Common myeloid progenitor, CD34-positive (primary cell): Measurements from ENCODE around the gene TENM3.

Source experiments
- CTCF ChIA-PET: fragments of 350-600 bp; sonication (Branson Sonifier 250); formaldehyde crosslinking; loops from one replicate; lab custom pipeline; 2021; ENCODE audit warnings: antibody characterized with exemption; lab: Charles Lee
- POLR2A ChIA-PET: fragments of 350-600 bp; sonication (Branson Sonifier 250); formaldehyde crosslinking; loops from one replicate; lab custom pipeline; 2021; ENCODE audit warnings: antibody characterized with exemption; lab: Charles Lee
- DNase-seq, 3 donors: peaks; one replicate each; pipeline versions ENCODE4 v3.0.0 to v3.0.0-alpha.2; 2013
- H3K27ac ChIP-seq, 2 experiments: 1 replicate in 1 of 2; 2 replicates in 1 of 2; pipeline ENCODE4 v1.7.0; 2013; ENCODE audit warnings: inconsistent platforms in 2 of 2, low read length in 2 of 2, mild to moderate bottlenecking in 2 of 2, low read depth in 1 of 2, moderate library complexity in 1 of 2; ENCODE audit not compliant: severe bottlenecking in 2 of 2, insufficient read depth in 1 of 2, poor library complexity in 1 of 2
- H3K27me3 ChIP-seq, 5 experiments: replicated peaks in 2 of 5; 1 replicate in 3 of 5; 2 replicates in 2 of 5; pipeline versions ENCODE4 v1.6.1 to v1.7.0; 2013; ENCODE audit warnings: low read length in 4 of 5, mild to moderate bottlenecking in 2 of 5, moderate library complexity in 2 of 5, inconsistent platforms in 1 of 5; ENCODE audit not compliant: insufficient read depth in 5 of 5, control insufficient read depth in 4 of 5
- H3K36me3 ChIP-seq, 4 experiments: 1 replicate in 2 of 4; 2 replicates in 2 of 4; pipeline versions ENCODE4 v1.6.1 to v1.7.0; 2013; ENCODE audit warnings: low read length in 3 of 4, control low read depth in 1 of 4, mild to moderate bottlenecking in 1 of 4; ENCODE audit not compliant: control insufficient read depth in 4 of 4, insufficient read depth in 4 of 4
- H3K4me1 ChIP-seq, 4 experiments: 1 replicate in 3 of 4; 2 replicates in 1 of 4; pipeline versions ENCODE4 v1.6.1 to v1.7.1; 2013; ENCODE audit warnings: low read length in 3 of 4, mild to moderate bottlenecking in 3 of 4, control low read depth in 1 of 4, inconsistent platforms in 1 of 4, moderate library complexity in 1 of 4; ENCODE audit not compliant: control insufficient read depth in 4 of 4, insufficient read depth in 4 of 4; ENCODE audit errors: control extremely low read depth in 1 of 4
- H3K4me3 ChIP-seq, 7 experiments: 1 replicate in 4 of 7; 2 replicates in 3 of 7; pipeline versions ENCODE4 v1.5.1 to v1.7.0; 2013; ENCODE audit warnings: mild to moderate bottlenecking in 7 of 7, low read length in 6 of 7, moderate library complexity in 6 of 7, inconsistent platforms in 2 of 7, low read depth in 2 of 7, control low read depth in 1 of 7; ENCODE audit not compliant: insufficient read depth in 4 of 7, control insufficient read depth in 1 of 7; ENCODE audit errors: extremely low read depth in 1 of 7
- H3K9me3 ChIP-seq, 5 experiments: 1 replicate in 4 of 5; 2 replicates in 1 of 5; pipeline versions ENCODE4 v1.6.1 to v1.7.1; 2013; ENCODE audit warnings: low read length in 4 of 5, mild to moderate bottlenecking in 2 of 5, inconsistent platforms in 1 of 5, low read depth in 1 of 5, moderate library complexity in 1 of 5; ENCODE audit not compliant: control insufficient read depth in 4 of 5, insufficient read depth in 2 of 5; ENCODE audit errors: control extremely low read depth in 1 of 5
- WGBS: methylation state at CpG from one replicate; pipeline ENCODE4 v1.1.5; 2013; ENCODE audit not compliant: insufficient coverage; 5-methylcytosine and 5-hydroxymethylcytosine counted together

TENM3 gene

GRCh38 chr4:182662551-182662950, 419.3 kb downstream of the TENM3 start:
- Histone ChIP-seq H3K27me3 (peaks cover 0 to 3% (median 0%) of the 10 kb centered on the region in 5 experiments), H3K9me3 (peaks cover 0 to 3% (median 0%) of the 10 kb centered on the region in 5 experiments), H3K27ac (no peak overlapping the region), H3K4me1 (no peaks in the 10 kb centered on the region), H3K4me3 (no peak overlapping the region), H3K36me3 (no peaks in the 10 kb centered on the region)
- ChIA-PET POLR2A (no interaction called here), CTCF (no interaction called here)
- DNase-seq = no peak
- 90% methylated on average over 2 of the region's 2 CpGs for WGBS

GRCh38 chr4:182671231-182671630, 428.0 kb downstream of the TENM3 start:
- H3K27me3 ChIP-seq = peaks cover 0 to 2% (median 0%) of the 10 kb centered on the region in 5 experiments
- no peaks in the 10 kb centered on the region for H3K36me3 ChIP-seq
- H3K4me1 ChIP-seq = no peaks in the 10 kb centered on the region
- 81% methylated on average over 3 of the region's 3 CpGs for WGBS
- POLR2A ChIA-PET = no interaction called here
- no peaks in the 10 kb centered on the region for H3K9me3 ChIP-seq
- H3K4me3 ChIP-seq = no peak overlapping the region
- no peak for DNase-seq
- CTCF ChIA-PET = no interaction called here
- H3K27ac ChIP-seq = no peak overlapping the region

- H3K4me1 ChIP-seq = no peaks in the 10 kb centered on the region
- H3K27ac ChIP-seq = no peak overlapping the region
- no CpG with 5 or more reads among the region's 5 CpGs for WGBS
- no peaks in the 10 kb centered on the region for H3K9me3 ChIP-seq
- ChIA-PET POLR2A (no interaction called here), CTCF (no interaction called here)
- no peak for DNase-seq
- no peak overlapping the region for H3K4me3 ChIP-seq
- no peaks in the 10 kb centered on the region for H3K36me3 ChIP-seq
- peaks cover 0 to 2% (median 0%) of the 10 kb centered on the region in 5 experiments for H3K27me3 ChIP-seq
Observed at GRCh38 chr4:182671749-182672148, 428.5 kb downstream of the TENM3 start.

- DNase-seq = no peak
- ChIA-PET CTCF (no interaction called here), POLR2A (no interaction called here)
- Histone ChIP-seq H3K27ac (no peak overlapping the region), H3K4me1 (no peaks in the 10 kb centered on the region), H3K36me3 (no peaks in the 10 kb centered on the region), H3K9me3 (no peaks in the 10 kb centered on the region), H3K27me3 (peaks cover 0 to 1% (median 0%) of the 10 kb centered on the region in 5 experiments), H3K4me3 (no peak overlapping the region)
- 100% methylated on average over 1 of the region's 4 CpGs for WGBS
Observed at GRCh38 chr4:182678590-182678989, 435.4 kb downstream of the TENM3 start.

- CTCF ChIA-PET = no interaction called here
- DNase-seq = no peak
Observed at GRCh38 chr4:182679533-182679932, 436.3 kb downstream of the TENM3 start.

GRCh38 chr4:182680234-182680653, 437.0 kb downstream of the TENM3 start:
- H3K27me3 ChIP-seq = peaks cover 0 to 1% (median 0%) of the 10 kb centered on the region in 5 experiments
- H3K4me3 ChIP-seq = no peak overlapping the region
- ChIA-PET POLR2A (no interaction called here), CTCF (no interaction called here)
- H3K9me3 ChIP-seq = no peaks in the 10 kb centered on the region
- H3K27ac ChIP-seq = no peak overlapping the region
- no peaks in the 10 kb centered on the region for H3K36me3 ChIP-seq
- H3K4me1 ChIP-seq = no peaks in the 10 kb centered on the region
- no peak for DNase-seq
- WGBS = 88% methylated on average over 15 of the region's 15 CpGs

More at GRCh38 chr4:182679533-182679932, 436.3 kb downstream of the TENM3 start:
- peaks cover 0 to 1% (median 0%) of the 10 kb centered on the region in 5 experiments for H3K27me3 ChIP-seq
- 87% methylated on average over 5 of the region's 11 CpGs for WGBS
- H3K9me3 ChIP-seq = no peaks in the 10 kb centered on the region
- no peak overlapping the region for H3K27ac ChIP-seq
- H3K36me3 ChIP-seq = no peaks in the 10 kb centered on the region
- H3K4me3 ChIP-seq = no peak overlapping the region
- POLR2A ChIA-PET = no interaction called here
- H3K4me1 ChIP-seq = no peaks in the 10 kb centered on the region

- Histone ChIP-seq H3K27ac (no peak overlapping the region), H3K36me3 (no peaks in the 10 kb centered on the region), H3K9me3 (no peaks in the 10 kb centered on the region), H3K4me1 (no peaks in the 10 kb centered on the region), H3K27me3 (peaks cover 0 to 7% (median 0%) of the 10 kb centered on the region in 5 experiments), H3K4me3 (no peak overlapping the region)
- CTCF ChIA-PET = no interaction called here
- WGBS = 49% methylated on average over 3 of the region's 5 CpGs
- POLR2A ChIA-PET = no interaction called here
- no peak for DNase-seq
Observed at GRCh38 chr4:182683661-182684060, 440.5 kb downstream of the TENM3 start.
